H9 (cell line): ENCODE measurements around the gene STK32B. TPM values are rescaled to one million over a fixed set of nuclear protein-coding genes. Genes with fewer than 3 reads are reported as not detected.

ENCODE experiments used
- DNase-seq: peaks from one replicate; pipeline ENCODE4 v3.0.0-alpha.2; 2017
- H2AFZ ChIP-seq: one replicate; pipeline ENCODE4 v1.6.1; 2013; ENCODE audit warnings: mild to moderate bottlenecking, low read length, control low read depth, moderate library complexity
- H2AK5ac ChIP-seq: 2 replicates; pipeline ENCODE4 v1.6.1; 2013; ENCODE audit warnings: low read length, control low read depth, mixed read lengths; ENCODE audit not compliant: insufficient read length
- H2BK120ac ChIP-seq: one replicate; pipeline ENCODE4 v1.6.1; 2013; ENCODE audit warnings: low read depth, mild to moderate bottlenecking, low read length, control low read depth, inconsistent platforms; ENCODE audit not compliant: poor library complexity, severe bottlenecking
- H2BK12ac ChIP-seq: 2 replicates; pipeline ENCODE4 v1.6.1; 2013; ENCODE audit warnings: low read length, control low read depth, mixed read lengths, low read depth; ENCODE audit not compliant: insufficient read length
- H2BK15ac ChIP-seq: 2 replicates; pipeline ENCODE4 v1.6.1; 2013; ENCODE audit warnings: low read depth, low read length, control low read depth
- H2BK20ac ChIP-seq: one replicate; pipeline ENCODE4 v1.6.1; 2013; ENCODE audit warnings: low read depth, mild to moderate bottlenecking, low read length, control low read depth, inconsistent platforms; ENCODE audit not compliant: poor library complexity, severe bottlenecking
- H2BK5ac ChIP-seq: 2 replicates; pipeline ENCODE4 v1.6.1; 2013; ENCODE audit warnings: low read length, control low read depth, mixed read lengths; ENCODE audit not compliant: insufficient read length
- H3K14ac ChIP-seq: 2 replicates; pipeline ENCODE4 v1.6.1; 2013; ENCODE audit warnings: low read length, control low read depth; ENCODE audit not compliant: insufficient read depth
- H3K18ac ChIP-seq: 2 replicates; pipeline ENCODE4 v1.6.1; 2013; ENCODE audit warnings: low read depth, mild to moderate bottlenecking, mixed read lengths, low read length, control low read depth; ENCODE audit not compliant: insufficient read length
- H3K23ac ChIP-seq: 2 replicates; pipeline ENCODE4 v1.6.1; 2013; ENCODE audit warnings: low read length, control low read depth, mixed read lengths, low read depth; ENCODE audit not compliant: insufficient read length
- H3K23me2 ChIP-seq: 2 replicates; pipeline ENCODE4 v1.6.1; 2013; ENCODE audit warnings: low read depth, mild to moderate bottlenecking, mixed read lengths, low read length, control low read depth; ENCODE audit not compliant: insufficient read length, poor library complexity, severe bottlenecking
- H3K27ac ChIP-seq: 2 replicates; pipeline ENCODE4 v1.5.1; 2013; ENCODE audit warnings: low read length, control low read depth, mixed read lengths, low read depth; ENCODE audit not compliant: insufficient read length
- H3K27me3 ChIP-seq: 2 replicates; pipeline ENCODE4 v1.6.1; 2013; ENCODE audit warnings: low read length, control low read depth, inconsistent platforms; ENCODE audit not compliant: insufficient read depth
- H3K4ac ChIP-seq: 2 replicates; pipeline ENCODE4 v1.6.1; 2013; ENCODE audit warnings: low read depth, mild to moderate bottlenecking, control low read depth, inconsistent platforms, low read length, moderate library complexity
- H3K4me1 ChIP-seq: 2 replicates; pipeline ENCODE4 v1.6.1; 2013; ENCODE audit warnings: low read length, control low read depth, inconsistent platforms; ENCODE audit not compliant: insufficient read depth
- H3K4me2 ChIP-seq: 2 replicates; pipeline ENCODE4 v1.6.1; 2013; ENCODE audit warnings: low read length, control low read depth, mixed read lengths; ENCODE audit not compliant: insufficient read length, insufficient read depth
- H3K56ac ChIP-seq: 2 replicates; pipeline ENCODE4 v1.6.1; 2013; ENCODE audit warnings: low read depth, mild to moderate bottlenecking, mixed read lengths, low read length, control low read depth; ENCODE audit not compliant: insufficient read length
- H3K79me1 ChIP-seq: 2 replicates; pipeline ENCODE4 v1.6.1; 2013; ENCODE audit warnings: low read depth, mild to moderate bottlenecking, moderate library complexity, low read length, control low read depth, inconsistent platforms; ENCODE audit not compliant: insufficient read depth, poor library complexity, severe bottlenecking
- H3K79me2 ChIP-seq: 2 replicates; pipeline ENCODE4 v1.6.1; 2013; ENCODE audit warnings: low read length, control low read depth, inconsistent platforms; ENCODE audit not compliant: insufficient read depth
- H3K9ac ChIP-seq: 2 replicates; pipeline ENCODE4 v1.6.1; 2013; ENCODE audit warnings: low read length, control low read depth, mixed read lengths; ENCODE audit not compliant: insufficient read length; ENCODE audit errors: extremely low read depth
- H3K9me3 ChIP-seq: one replicate; pipeline ENCODE4 v1.6.1; 2013; ENCODE audit warnings: low read depth, low read length, inconsistent platforms; ENCODE audit not compliant: control insufficient read depth
- H3T11ph ChIP-seq: one replicate; pipeline ENCODE4 v1.6.1; 2013; ENCODE audit warnings: mild to moderate bottlenecking, low read length, control low read depth, inconsistent platforms
- H4K20me1 ChIP-seq: one replicate; pipeline ENCODE4 v1.6.1; 2013; ENCODE audit not compliant: control insufficient read depth, insufficient read length, insufficient read depth
- H4K5ac ChIP-seq: 2 replicates; pipeline ENCODE4 v1.6.1; 2013; ENCODE audit warnings: low read depth, mild to moderate bottlenecking, mixed read lengths, low read length, control low read depth; ENCODE audit not compliant: insufficient read length
- H4K8ac ChIP-seq: replicated peaks from 2 replicates; pipeline ENCODE4 v1.6.1; 2013; ENCODE audit warnings: low read length, control low read depth, mixed read lengths, low read depth; ENCODE audit not compliant: insufficient read length
- H4K91ac ChIP-seq: 2 replicates; pipeline ENCODE4 v1.6.1; 2013; ENCODE audit warnings: low read depth, mild to moderate bottlenecking, moderate library complexity, mixed read lengths, low read length, control low read depth; ENCODE audit not compliant: insufficient read length
- H3K27ac Mint-ChIP-seq, 3 experiments: 2 replicates in 2 of 3; 3 replicates in 1 of 3; pipeline ENCODE4 v1.8.0; 2020 to 2021; ENCODE audit warnings: mixed read lengths in 3 of 3, mild to moderate bottlenecking in 1 of 3, moderate library complexity in 1 of 3
- H3K27me3 Mint-ChIP-seq: 2 replicates; pipeline ENCODE4 v1.8.0; 2021; ENCODE audit warnings: low read depth, mild to moderate bottlenecking, moderate library complexity, mixed read lengths
- H3K36me3 Mint-ChIP-seq, 3 experiments: 2 replicates in 2 of 3; 3 replicates in 1 of 3; pipeline ENCODE4 v1.8.0; 2020 to 2021; ENCODE audit warnings: low read depth in 3 of 3, mixed read lengths in 3 of 3; ENCODE audit not compliant: insufficient read depth in 1 of 3
- H3K4me1 Mint-ChIP-seq, 2 experiments: 2 replicates each; pipeline ENCODE4 v1.8.0; 2020; ENCODE audit warnings: mixed read lengths in 2 of 2
- H3K4me3 Mint-ChIP-seq, 2 experiments: 2 replicates in 1 of 2; 3 replicates in 1 of 2; pipeline ENCODE4 v1.8.0; 2020 to 2021; ENCODE audit warnings: mild to moderate bottlenecking in 2 of 2, mixed read lengths in 2 of 2, moderate library complexity in 1 of 2
- H3K9me3 Mint-ChIP-seq, 2 experiments: 2 replicates in 1 of 2; 3 replicates in 1 of 2; pipeline ENCODE4 v1.8.0; 2020; ENCODE audit warnings: mild to moderate bottlenecking in 2 of 2, mixed read lengths in 2 of 2, moderate library complexity in 1 of 2
- WGBS: extraction: QIAGEN DNeasy Blood & Tissue Kit; methylation state at CpG from one replicate; pipeline ENCODE4 v1.1.7; 2013; ENCODE audit warnings: missing lambda C conversion rate, low lambda C conversion rate, mixed read lengths; ENCODE audit not compliant: insufficient read length; ENCODE audit errors: extremely low coverage; 5-methylcytosine and 5-hydroxymethylcytosine counted together
- total RNA-seq: library from RNA; stranded (reverse); gene quantifications from 2 replicates; pipeline ENCODE4 v1.2.1, GENCODE V29; 2021
- TF ChIP-seq, protein P1 (sequence below): fragments of 200-600 bp; sonication (generic); conservative IDR thresholded peaks from 3 replicates; pipeline ENCODE4 v1.8.0; 2021; ENCODE audit warnings: antibody characterized with exemption, mild to moderate bottlenecking

The STK32B gene
- total RNA-seq, 1 experiment from 2014 or later: 1.0 TPM

DNA sequence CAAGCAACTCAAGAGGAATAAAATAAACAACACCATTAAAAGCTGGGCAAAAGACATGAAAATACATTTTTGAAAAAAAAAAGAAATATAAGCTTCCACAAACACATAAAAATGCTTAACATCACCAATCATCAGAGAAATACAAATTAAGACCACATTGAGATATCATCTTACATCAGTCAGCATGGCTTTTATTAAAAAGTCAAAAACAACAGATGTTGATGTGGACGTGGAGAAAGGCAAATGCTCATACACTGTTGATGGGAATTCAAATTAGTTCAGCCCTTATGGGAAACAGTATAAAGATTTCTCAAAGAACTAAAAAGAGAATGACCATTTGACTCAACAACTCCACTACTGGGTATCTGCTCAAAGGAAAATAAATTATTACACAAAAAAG is 59.6 kb downstream of the STK32B start:
- no peak overlapping the region for H3K14ac ChIP-seq
- no peaks in the 10 kb centered on the region for H3K23me2 ChIP-seq
- no peak overlapping the region for H2BK12ac ChIP-seq
- H4K5ac ChIP-seq: no peak overlapping the region
- H3K27ac ChIP-seq: no peak overlapping the region
- no peak overlapping the region for H3K4ac ChIP-seq
- TF ChIP-seq, protein P1, sequence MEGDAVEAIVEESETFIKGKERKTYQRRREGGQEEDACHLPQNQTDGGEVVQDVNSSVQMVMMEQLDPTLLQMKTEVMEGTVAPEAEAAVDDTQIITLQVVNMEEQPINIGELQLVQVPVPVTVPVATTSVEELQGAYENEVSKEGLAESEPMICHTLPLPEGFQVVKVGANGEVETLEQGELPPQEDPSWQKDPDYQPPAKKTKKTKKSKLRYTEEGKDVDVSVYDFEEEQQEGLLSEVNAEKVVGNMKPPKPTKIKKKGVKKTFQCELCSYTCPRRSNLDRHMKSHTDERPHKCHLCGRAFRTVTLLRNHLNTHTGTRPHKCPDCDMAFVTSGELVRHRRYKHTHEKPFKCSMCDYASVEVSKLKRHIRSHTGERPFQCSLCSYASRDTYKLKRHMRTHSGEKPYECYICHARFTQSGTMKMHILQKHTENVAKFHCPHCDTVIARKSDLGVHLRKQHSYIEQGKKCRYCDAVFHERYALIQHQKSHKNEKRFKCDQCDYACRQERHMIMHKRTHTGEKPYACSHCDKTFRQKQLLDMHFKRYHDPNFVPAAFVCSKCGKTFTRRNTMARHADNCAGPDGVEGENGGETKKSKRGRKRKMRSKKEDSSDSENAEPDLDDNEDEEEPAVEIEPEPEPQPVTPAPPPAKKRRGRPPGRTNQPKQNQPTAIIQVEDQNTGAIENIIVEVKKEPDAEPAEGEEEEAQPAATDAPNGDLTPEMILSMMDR: no peak
- H3K18ac ChIP-seq: no peak overlapping the region
- H4K8ac ChIP-seq: no peak overlapping the region
- H3K9ac ChIP-seq: no peak overlapping the region
- no peak overlapping the region for H3K27ac Mint-ChIP-seq
- no peak overlapping the region for H2BK20ac ChIP-seq
- H3K27me3 ChIP-seq: no peaks in the 10 kb centered on the region
- H3K9me3 ChIP-seq: no peaks in the 10 kb centered on the region
- H3K4me1 Mint-ChIP-seq: peaks cover 12 to 13% of the 10 kb centered on the region in 2 experiments
- H2BK120ac ChIP-seq: no peak overlapping the region
- H2AFZ ChIP-seq: no peak overlapping the region
- no CpG with 5 or more reads among the region's 1 CpG for WGBS
- H2AK5ac ChIP-seq: no peak overlapping the region
- no peaks in the 10 kb centered on the region for H4K20me1 ChIP-seq
- no peaks in the 10 kb centered on the region for H3K79me1 ChIP-seq
- no peak overlapping the region for H3K56ac ChIP-seq
- DNase-seq: no peak
- H3T11ph ChIP-seq: no peak overlapping the region
- H3K79me2 ChIP-seq: no peaks in the 10 kb centered on the region
- no peak overlapping the region for H3K23ac ChIP-seq
- no peaks in the 10 kb centered on the region for H3K36me3 Mint-ChIP-seq
- H2BK15ac ChIP-seq: no peak overlapping the region
- no peaks in the 10 kb centered on the region for H3K9me3 Mint-ChIP-seq
- H3K4me3 Mint-ChIP-seq: no peak overlapping the region
- H4K91ac ChIP-seq: no peak overlapping the region
- H3K4me1 ChIP-seq: no peaks in the 10 kb centered on the region; the same call in 1 of the 2 replicates
- H3K27me3 Mint-ChIP-seq: peaks cover 20% of the 10 kb centered on the region
- H2BK5ac ChIP-seq: no peak overlapping the region
- no peak overlapping the region for H3K4me2 ChIP-seq
